GM19193 (cell line): ENCODE results near the gene USP44.

ENCODE experiments used
- POLR2A ChIP-seq: IDR thresholded peaks from 4 replicates; pipeline ENCODE4 v1.6.1; 2011; ENCODE audit not compliant: insufficient read depth, insufficient read length; ENCODE audit errors: extremely low read depth

The USP44 gene

GRCh38 chr12:95529693-95530225 is 21.5 kb downstream of the USP44 start:
- no peak for TF ChIP-seq POLR2A

- TF ChIP-seq POLR2A: no peak
These were observed 22.8 kb downstream of the USP44 start for GRCh38 chr12:95528431-95528830.

- no peak for TF ChIP-seq POLR2A
These were observed 28.6 kb downstream of the USP44 start for GRCh38 chr12:95522692-95523091.

GRCh38 chr12:95520816-95521215 is 30.5 kb downstream of the USP44 start:
- no peak for TF ChIP-seq POLR2A

- no peak for TF ChIP-seq POLR2A
These were observed 32.3 kb downstream of the USP44 start for GRCh38 chr12:95518944-95519343.

- TF ChIP-seq POLR2A: no peak
These were observed 34.0 kb downstream of the USP44 start for GRCh38 chr12:95517246-95517645.

GRCh38 chr12:95516757-95517156 is 34.5 kb downstream of the USP44 start:
- no peak for TF ChIP-seq POLR2A

GRCh38 chr12:95515197-95515596 is 36.1 kb downstream of the USP44 start:
- no peak for TF ChIP-seq POLR2A

- TF ChIP-seq POLR2A: no peak
These were observed 37.7 kb downstream of the USP44 start for GRCh38 chr12:95513599-95513998.

- no peak for TF ChIP-seq POLR2A
These were observed 39.3 kb downstream of the USP44 start for GRCh38 chr12:95511977-95512376.

- TF ChIP-seq POLR2A: no peak
These were observed 42.0 kb downstream of the USP44 start for GRCh38 chr12:95509300-95509699.

- no peak for TF ChIP-seq POLR2A
These were observed 44.4 kb downstream of the USP44 start for GRCh38 chr12:95506707-95507523.

- no peak for TF ChIP-seq POLR2A
These were observed 46.2 kb downstream of the USP44 start for GRCh38 chr12:95505039-95505438.

- no peak for TF ChIP-seq POLR2A
These were observed 47.1 kb downstream of the USP44 start for GRCh38 chr12:95504140-95504539.

- no peak for TF ChIP-seq POLR2A
These were observed 51.5 kb downstream of the USP44 start for GRCh38 chr12:95499772-95500171.

- TF ChIP-seq POLR2A: no peak
These were observed 52.3 kb downstream of the USP44 start for GRCh38 chr12:95498968-95499367.
